GM12891 (cell line): ENCODE results near the gene RSPH6A.

Experiments
- PAX5 ChIP-seq: IDR thresholded peaks from 2 replicates; pipeline ENCODE4 v1.6.1; 2011; ENCODE audit warnings: low read length, moderate library complexity, mild to moderate bottlenecking; ENCODE audit not compliant: insufficient read depth, severe bottlenecking
- POLR2A ChIP-seq: IDR thresholded peaks from 2 replicates; pipeline ENCODE4 v1.6.1; 2011; ENCODE audit warnings: low read depth, low read length, control low read depth
- POLR2AphosphoS5 ChIP-seq: IDR thresholded peaks from 2 replicates; pipeline ENCODE4 v1.6.1; 2011; ENCODE audit warnings: low read depth, low read length, control low read depth
- POU2F2 ChIP-seq: IDR thresholded peaks from 2 replicates; pipeline ENCODE4 v1.6.1; 2011; ENCODE audit warnings: low read depth, mild to moderate bottlenecking, control low read depth, low read length, moderate library complexity
- TAF1 ChIP-seq: IDR thresholded peaks from 2 replicates; pipeline ENCODE4 v1.6.1; 2011; ENCODE audit warnings: low read depth, low read length, control low read depth

DNA sequence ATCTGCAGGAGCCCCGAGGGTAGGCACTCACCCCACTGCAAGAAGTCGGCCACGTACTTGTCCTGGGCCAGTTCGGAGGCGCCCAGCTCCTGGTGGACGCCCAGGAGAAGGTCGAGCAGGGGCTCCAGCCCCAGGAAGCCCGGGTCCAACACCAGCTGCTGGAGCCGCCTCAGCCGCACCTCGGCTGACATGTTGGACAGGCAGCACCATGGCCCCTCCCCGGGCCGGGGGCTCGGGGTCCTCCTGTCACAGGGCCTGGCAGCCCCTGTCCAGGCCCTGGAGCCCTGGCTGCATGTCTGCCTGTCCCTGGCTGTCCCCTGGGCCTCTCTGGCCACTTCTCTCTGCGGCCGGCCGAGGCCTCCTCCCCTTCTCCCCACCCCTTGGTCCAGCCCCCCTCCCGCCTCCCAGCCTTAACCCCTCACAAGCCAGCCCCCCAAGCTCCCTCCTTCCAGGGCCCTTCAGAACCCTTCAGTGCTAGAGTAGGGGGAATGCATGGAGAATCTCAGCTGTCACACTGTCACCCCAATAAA is 32.9 kb downstream of the RSPH6A start, which contains the start of gene DMPK:
- TF ChIP-seq TAF1 (no peak), POLR2A (no peak), POLR2AphosphoS5 (no peak), POU2F2 (no peak), PAX5 (no peak)
